ENCODE results near the gene PROSER2. TPM values are rescaled to one million over a fixed set of nuclear protein-coding genes. Genes with fewer than 3 reads are reported as not detected.

The PROSER2 gene
- total RNA-seq, 1 experiment from 2014 or later, result 10.6 TPM

DNA sequence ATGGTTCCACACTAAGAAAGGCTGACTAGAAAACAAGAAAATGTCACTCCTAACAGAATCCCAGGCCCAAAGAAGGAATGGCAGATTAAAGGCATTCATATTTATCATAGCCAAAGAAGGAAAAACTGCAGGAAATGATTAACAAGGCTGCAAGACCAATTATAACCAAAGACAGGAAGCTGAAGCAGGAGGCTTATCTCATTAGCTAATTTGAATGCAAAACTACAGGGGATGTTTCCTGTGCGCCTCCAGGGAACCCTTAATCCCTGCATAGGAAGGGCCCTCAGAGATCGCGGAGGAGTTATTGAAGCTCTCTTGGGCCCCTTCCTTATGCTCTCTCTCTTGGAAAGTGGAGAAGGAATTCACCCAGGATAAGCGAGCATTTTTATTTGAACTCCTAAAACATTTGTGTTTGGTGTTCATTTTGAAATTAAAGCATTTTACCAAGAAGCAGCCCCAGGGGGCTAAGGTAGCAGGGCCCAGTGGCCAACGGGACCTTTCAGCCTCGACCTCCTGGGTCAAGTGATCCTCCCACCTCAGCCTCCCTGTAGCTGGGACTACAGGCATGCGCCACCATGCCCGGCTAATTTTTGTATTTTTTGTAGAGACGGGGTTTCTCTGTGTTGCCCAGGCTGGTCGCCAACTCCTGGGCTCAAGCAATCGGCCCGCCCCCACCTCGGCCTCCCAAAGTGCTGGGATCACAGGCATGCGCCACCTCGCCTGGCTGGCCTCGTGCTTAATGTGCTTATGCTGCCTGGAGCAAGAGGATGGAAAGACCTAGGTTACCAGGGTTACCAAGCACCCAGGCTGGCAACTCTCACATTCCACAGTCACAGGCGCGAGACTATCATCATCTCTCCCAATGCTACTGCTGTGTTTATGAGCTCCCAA lies 24.1 kb upstream of the PROSER2 start:
- peak overlapping the region in 1 of 2 experiments; percentile 53; a peak in 3 of 5 replicates for H3K4me3 Mint-ChIP-seq
- TF ChIP-seq, protein P1, sequence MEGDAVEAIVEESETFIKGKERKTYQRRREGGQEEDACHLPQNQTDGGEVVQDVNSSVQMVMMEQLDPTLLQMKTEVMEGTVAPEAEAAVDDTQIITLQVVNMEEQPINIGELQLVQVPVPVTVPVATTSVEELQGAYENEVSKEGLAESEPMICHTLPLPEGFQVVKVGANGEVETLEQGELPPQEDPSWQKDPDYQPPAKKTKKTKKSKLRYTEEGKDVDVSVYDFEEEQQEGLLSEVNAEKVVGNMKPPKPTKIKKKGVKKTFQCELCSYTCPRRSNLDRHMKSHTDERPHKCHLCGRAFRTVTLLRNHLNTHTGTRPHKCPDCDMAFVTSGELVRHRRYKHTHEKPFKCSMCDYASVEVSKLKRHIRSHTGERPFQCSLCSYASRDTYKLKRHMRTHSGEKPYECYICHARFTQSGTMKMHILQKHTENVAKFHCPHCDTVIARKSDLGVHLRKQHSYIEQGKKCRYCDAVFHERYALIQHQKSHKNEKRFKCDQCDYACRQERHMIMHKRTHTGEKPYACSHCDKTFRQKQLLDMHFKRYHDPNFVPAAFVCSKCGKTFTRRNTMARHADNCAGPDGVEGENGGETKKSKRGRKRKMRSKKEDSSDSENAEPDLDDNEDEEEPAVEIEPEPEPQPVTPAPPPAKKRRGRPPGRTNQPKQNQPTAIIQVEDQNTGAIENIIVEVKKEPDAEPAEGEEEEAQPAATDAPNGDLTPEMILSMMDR (conservative IDR thresholded peaks at IDR 0.05), result no peak
- no peak overlapping the region for H3K4ac ChIP-seq (ENCODE audit: low read depth, low read length)
- WGBS (ENCODE audit: extremely low coverage, insufficient read length, low lambda C conversion rate), result no CpG with 5 or more reads among the region's 18 CpGs
- H3K23me2 ChIP-seq (ENCODE audit: insufficient read length, low read depth, low read length, poor library complexity, severe bottlenecking), result no peaks in the 10 kb centered on the region
- peak overlapping the region; percentile 94 to 97 (median 97); a peak in 6 of 7 replicates for H3K27ac Mint-ChIP-seq
- DNase-seq, result peak; percentile 53
- H3K27ac ChIP-seq (ENCODE audit: insufficient read length, low read depth, low read length), result no peak overlapping the region
- H3T11ph ChIP-seq (ENCODE audit: low read length), result no peak overlapping the region
- no peak overlapping the region for H3K56ac ChIP-seq (ENCODE audit: insufficient read length, low read depth, low read length)
- no peak overlapping the region for H3K14ac ChIP-seq (ENCODE audit: insufficient read depth, low read length)
- H3K27me3 ChIP-seq (ENCODE audit: insufficient read depth, low read length), result no peaks in the 10 kb centered on the region
- H3K18ac ChIP-seq (ENCODE audit: insufficient read length, low read depth, low read length), result peak overlapping the region; percentile 7
- no peak overlapping the region for H3K4me2 ChIP-seq (ENCODE audit: insufficient read depth, insufficient read length, low read length)
- no peak overlapping the region for H3K9ac ChIP-seq (ENCODE audit: extremely low read depth, insufficient read length, low read length)
- H3K23ac ChIP-seq (ENCODE audit: insufficient read length, low read depth, low read length), result no peak overlapping the region
- H3K9me3 Mint-ChIP-seq, result peaks cover 10 to 19% of the 10 kb centered on the region in 2 experiments
- H4K5ac ChIP-seq (ENCODE audit: insufficient read length, low read depth, low read length), result no peak overlapping the region
- no peak overlapping the region for H4K91ac ChIP-seq (ENCODE audit: insufficient read length, low read depth, low read length)
- H2BK120ac ChIP-seq (ENCODE audit: low read depth, low read length, poor library complexity, severe bottlenecking), result no peak overlapping the region
- H3K4me1 ChIP-seq (ENCODE audit: insufficient read depth, low read length), result no peaks in the 10 kb centered on the region; the same call in 1 of the 2 replicates
- H2BK12ac ChIP-seq (ENCODE audit: insufficient read length, low read depth, low read length), result no peak overlapping the region
- peaks cover 27 to 28% of the 10 kb centered on the region in 2 experiments for H3K4me1 Mint-ChIP-seq
- no peaks in the 10 kb centered on the region for H3K9me3 ChIP-seq (ENCODE audit: control insufficient read depth, low read depth, low read length)
- no peak overlapping the region for H2AK5ac ChIP-seq (ENCODE audit: insufficient read length, low read length)
- H2BK5ac ChIP-seq (ENCODE audit: insufficient read length, low read length), result no peak overlapping the region
- no peaks in the 10 kb centered on the region for H3K79me1 ChIP-seq (ENCODE audit: insufficient read depth, low read depth, low read length, poor library complexity, severe bottlenecking)
- no peak overlapping the region for H2BK15ac ChIP-seq (ENCODE audit: low read depth, low read length)
- no peaks in the 10 kb centered on the region for H4K20me1 ChIP-seq (ENCODE audit: control insufficient read depth, insufficient read depth, insufficient read length)
- H3K36me3 Mint-ChIP-seq (ENCODE audit: insufficient read depth in 1 of 3, low read depth in 3 of 3), result peaks cover 2 to 19% (median 4%) of the 10 kb centered on the region in 3 experiments; a peak in 5 of 7 replicates
- H4K8ac ChIP-seq (replicated peaks; ENCODE audit: insufficient read length, low read depth, low read length), result no peak overlapping the region
- H2BK20ac ChIP-seq (ENCODE audit: low read depth, low read length, poor library complexity, severe bottlenecking), result no peak overlapping the region
- no peaks in the 10 kb centered on the region for H3K79me2 ChIP-seq (ENCODE audit: insufficient read depth, low read length)
- peaks cover 3% of the 10 kb centered on the region; the same call in 1 of the 2 replicates for H3K27me3 Mint-ChIP-seq (ENCODE audit: low read depth)
- H2AFZ ChIP-seq (ENCODE audit: low read length), result no peak overlapping the region
